ENCODE data around the gene IMP3. TPM values are rescaled to one million over a fixed set of nuclear protein-coding genes. Genes with fewer than 3 reads are reported as not detected.

IMP3 gene
- total and polyA plus RNA-seq, 7 donors: 41.6 to 95.9 (median 45.0) TPM

DNA sequence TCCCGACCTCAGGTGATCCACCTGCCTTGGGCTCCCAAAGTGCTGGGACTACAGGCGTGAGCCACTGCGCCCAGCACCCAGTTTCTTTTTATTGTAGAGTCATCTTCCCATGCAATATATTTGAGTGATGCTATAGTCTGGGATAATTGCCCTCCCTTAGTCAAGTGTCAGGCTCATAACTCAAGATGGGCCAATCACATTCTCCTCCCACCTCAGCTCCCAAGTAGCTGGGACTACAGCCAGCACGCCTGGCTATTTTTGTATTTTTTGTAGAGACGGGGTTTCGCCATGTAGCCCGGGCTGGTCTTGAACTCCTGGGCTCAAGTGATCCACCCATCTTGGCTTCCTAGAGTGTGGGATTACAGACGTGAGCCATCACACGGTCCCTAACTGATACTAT, 45.7 kb downstream of the IMP3 start:
- Histone ChIP-seq H3K4me3 (no peak overlapping the region), H3K36me3 (ENCODE audit: insufficient read depth in 1 of 2, low read depth in 1 of 2) (peaks cover 4 to 50% of the 10 kb centered on the region in 2 donors), H3K9me3 (no peaks in the 10 kb centered on the region), H3K4me1 (peaks cover 12% of the 10 kb centered on the region), H3K27ac (no peak overlapping the region), H3K27me3 (ENCODE audit: insufficient read depth in 3 of 3, low read length in 2 of 3) (no peaks in the 10 kb centered on the region)
- peak; percentile 43 to 84 (median 76) for ATAC-seq
- WGBS, 3 donors: 58 to 74% (median 61%) methylated on average over 9 of the region's 9 CpGs
- intact Hi-C loops (cut with DNase I): loop anchor here in 1 of 2 donors (10.0 kb wide), 1 partner anchor 69 kb away; no protein-coding TSS in a partner anchor
- DNase-seq: no peak
- TF ChIP-seq, protein P1, sequence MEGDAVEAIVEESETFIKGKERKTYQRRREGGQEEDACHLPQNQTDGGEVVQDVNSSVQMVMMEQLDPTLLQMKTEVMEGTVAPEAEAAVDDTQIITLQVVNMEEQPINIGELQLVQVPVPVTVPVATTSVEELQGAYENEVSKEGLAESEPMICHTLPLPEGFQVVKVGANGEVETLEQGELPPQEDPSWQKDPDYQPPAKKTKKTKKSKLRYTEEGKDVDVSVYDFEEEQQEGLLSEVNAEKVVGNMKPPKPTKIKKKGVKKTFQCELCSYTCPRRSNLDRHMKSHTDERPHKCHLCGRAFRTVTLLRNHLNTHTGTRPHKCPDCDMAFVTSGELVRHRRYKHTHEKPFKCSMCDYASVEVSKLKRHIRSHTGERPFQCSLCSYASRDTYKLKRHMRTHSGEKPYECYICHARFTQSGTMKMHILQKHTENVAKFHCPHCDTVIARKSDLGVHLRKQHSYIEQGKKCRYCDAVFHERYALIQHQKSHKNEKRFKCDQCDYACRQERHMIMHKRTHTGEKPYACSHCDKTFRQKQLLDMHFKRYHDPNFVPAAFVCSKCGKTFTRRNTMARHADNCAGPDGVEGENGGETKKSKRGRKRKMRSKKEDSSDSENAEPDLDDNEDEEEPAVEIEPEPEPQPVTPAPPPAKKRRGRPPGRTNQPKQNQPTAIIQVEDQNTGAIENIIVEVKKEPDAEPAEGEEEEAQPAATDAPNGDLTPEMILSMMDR (IDR thresholded peaks at IDR 0.05): no peak

DNA sequence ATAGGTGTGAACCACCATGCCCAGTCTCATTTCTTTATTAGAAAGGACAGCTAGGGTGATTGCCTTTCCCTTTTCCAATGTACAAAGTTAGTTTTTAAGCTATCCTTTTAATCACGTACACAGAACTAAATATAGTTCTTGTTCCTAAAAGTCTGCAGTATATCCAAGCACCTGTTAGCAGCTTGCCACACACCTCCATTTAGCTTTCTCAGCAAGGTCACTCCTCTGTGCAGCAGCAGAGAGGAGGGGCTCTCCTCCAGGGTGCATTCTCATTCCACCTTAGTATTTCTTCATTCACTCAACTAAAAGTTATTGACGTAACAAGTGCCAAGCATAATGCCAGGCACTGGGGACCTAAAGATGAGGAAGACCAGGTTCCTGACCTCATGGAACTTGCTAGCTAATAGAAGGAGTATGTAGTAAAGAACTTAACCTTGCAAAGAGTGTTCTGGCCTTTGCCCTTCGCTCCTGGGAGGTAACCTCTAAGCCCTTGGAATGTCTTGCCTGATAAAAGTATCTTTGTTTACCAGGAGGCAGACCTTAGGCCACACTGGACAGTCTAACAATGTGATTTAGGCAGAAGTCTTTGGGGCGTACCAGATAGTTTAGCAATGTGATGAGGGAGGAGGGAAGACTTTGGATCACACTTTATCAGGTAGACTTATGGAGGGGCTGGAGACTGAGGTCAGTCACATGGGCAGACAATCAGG, 48.2 kb downstream of the IMP3 start:
- intact Hi-C loops (cut with DNase I): loop anchor here in 1 of 2 donors (10.0 kb wide), 1 partner anchor 67 kb away; no protein-coding TSS in a partner anchor
- Histone ChIP-seq H3K4me3 (no peak overlapping the region), H3K36me3 (ENCODE audit: insufficient read depth in 1 of 2, low read depth in 1 of 2) (peaks cover 4 to 31% of the 10 kb centered on the region in 2 donors), H3K27ac (peak overlapping the region; percentile 53), H3K9me3 (no peaks in the 10 kb centered on the region), H3K4me1 (peaks cover 12% of the 10 kb centered on the region), H3K27me3 (ENCODE audit: insufficient read depth in 3 of 3, low read length in 2 of 3) (no peaks in the 10 kb centered on the region)
- ATAC-seq (peak; percentile 79 to 82 (median 80)), DNase-seq (no peak)
- TF ChIP-seq, protein P1 (IDR thresholded peaks at IDR 0.05): no peak
- 48 to 72% (median 51%) methylated on average over 4 of the region's 4 CpGs for WGBS, 3 donors

DNA sequence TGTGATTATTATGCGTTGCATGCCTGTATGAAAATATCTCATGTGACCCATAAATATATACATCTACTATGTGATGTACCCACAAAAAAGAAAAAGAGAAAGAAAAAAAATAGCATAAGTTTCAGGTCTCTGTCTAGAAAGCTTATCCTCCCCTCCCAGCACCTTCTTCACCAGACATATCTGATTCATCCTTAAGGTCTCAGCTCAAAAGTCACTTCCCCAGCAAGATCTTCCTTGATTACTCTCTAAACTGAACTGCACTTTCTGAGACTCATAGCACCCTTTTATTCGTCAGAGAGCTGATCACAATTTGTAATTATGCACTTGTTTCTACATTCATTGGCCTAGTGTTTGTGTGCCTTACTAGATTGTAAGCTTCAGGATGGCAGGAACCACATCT, 49.8 kb downstream of the IMP3 start:
- TF ChIP-seq, protein P1 (IDR thresholded peaks at IDR 0.05): no peak
- 90 to 96% (median 95%) methylated on average over 2 of the region's 2 CpGs for WGBS, 3 donors
- Histone ChIP-seq H3K4me3 (no peak overlapping the region), H3K4me1 (peaks cover 8% of the 10 kb centered on the region), H3K36me3 (ENCODE audit: insufficient read depth in 1 of 2, low read depth in 1 of 2) (peaks cover 0 to 15% of the 10 kb centered on the region in 2 donors), H3K27ac (no peak overlapping the region), H3K27me3 (ENCODE audit: insufficient read depth in 3 of 3, low read length in 2 of 3) (no peaks in the 10 kb centered on the region), H3K9me3 (no peaks in the 10 kb centered on the region)
- ATAC-seq (no peak), DNase-seq (no peak)
- intact Hi-C loops (cut with DNase I): loop anchor here in 1 of 2 donors (10.0 kb wide), 1 partner anchor 65 kb away; no protein-coding TSS in a partner anchor

Other genes with a start within 250 kb of the IMP3 start
- 10 to 100 TPM; 21.7 to 35.5 (median 29.9) TPM for gene SIN3A, start 188.5 kb downstream of the IMP3 start, total RNA-seq
- gene SIN3A, start 188.5 kb downstream of the IMP3 start, polyA plus RNA-seq: 1 to 10 TPM; 7.2 to 8.9 (median 8.8) TPM
- gene PTPN9, start 60.9 kb downstream of the IMP3 start, total RNA-seq: 1 to 10 TPM; 5.5 to 6.9 (median 5.7) TPM
- gene PTPN9, start 60.9 kb downstream of the IMP3 start, polyA plus RNA-seq: 1 to 10 TPM; 2.3 to 5.0 (median 4.2) TPM
- 10 to 100 TPM; 17.1 to 21.9 (median 19.0) TPM for gene SNUPN, start 14.5 kb downstream of the IMP3 start, total RNA-seq
- 10 to 100 TPM; 29.5 to 40.9 (median 31.5) TPM for gene SNUPN, start 14.5 kb downstream of the IMP3 start, polyA plus RNA-seq
- 1 to 10 TPM; 3.5 to 8.0 (median 3.9) TPM for gene SNX33, start 7.7 kb upstream of the IMP3 start, total RNA-seq
- 1 to 10 TPM; 3.7 to 4.4 (median 3.8) TPM for gene SNX33, start 7.7 kb upstream of the IMP3 start, polyA plus RNA-seq
- 10 to 100 TPM; 15.8 to 49.5 (median 34.0) TPM for gene CSPG4, start 72.6 kb upstream of the IMP3 start, total RNA-seq
- 10 to 100 TPM in 2 of 3 donors, 1 to 10 TPM in 1; 8.1 to 15.9 (median 10.6) TPM for gene CSPG4, start 72.6 kb upstream of the IMP3 start, polyA plus RNA-seq
- gene UBE2Q2, start 203.2 kb upstream of the IMP3 start, total RNA-seq: 10 to 100 TPM; 14.0 to 26.4 (median 19.1) TPM
- 10 to 100 TPM in 2 of 3 donors, 1 to 10 TPM in 1; 9.3 to 32.2 (median 15.9) TPM for gene UBE2Q2, start 203.2 kb upstream of the IMP3 start, polyA plus RNA-seq